Right renal pelvis (tissue), 4 donors: ENCODE data around the gene GREB1. TPM values are rescaled to one million over a fixed set of nuclear protein-coding genes. Genes with fewer than 3 reads are reported as not detected.

Source experiments
- DNase-seq, 4 donors: peaks; one replicate each; pipeline ENCODE4 v3.0.0-alpha.2; 2013; ENCODE audit warnings: low read depth in 4 of 4, low spot score in 3 of 4, missing footprints in 1 of 4
- polyA plus RNA-seq, 4 donors: library from polyadenylated mRNA; unstranded; fragments of 120-200 nt; gene quantifications; one replicate each; pipeline ENCODE4 v1.2.1, GENCODE V29; 2013; ENCODE audit not compliant: insufficient read length in 4 of 4

GREB1 gene
- polyA plus RNA-seq, 4 donors: 12.5 to 15.3 (median 13.5) TPM

GRCh38 chr2:11678306-11678960, 144.6 kb downstream of the GREB1 start:
- DNase-seq: no peak

DNA sequence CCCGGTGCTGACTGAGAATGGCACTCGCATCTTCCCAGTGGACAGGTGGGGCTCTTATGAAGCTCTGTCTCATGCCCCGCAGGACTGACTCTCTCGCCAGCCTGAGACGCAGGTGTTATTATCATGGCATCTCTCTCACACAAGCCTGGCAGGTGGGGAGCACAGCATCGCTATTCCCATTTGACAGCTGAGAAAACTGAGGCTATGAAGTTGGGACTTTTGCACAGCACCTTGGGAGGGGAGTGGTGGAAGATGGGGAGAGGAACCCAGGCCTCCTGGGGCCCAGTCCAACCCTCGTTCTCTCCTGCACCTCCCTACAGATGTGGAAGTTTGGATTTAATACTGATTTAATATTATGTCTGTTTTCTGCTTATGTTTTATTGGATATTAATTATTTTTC, 145.2 kb downstream of the GREB1 start:
- no peak for DNase-seq

GRCh38 chr2:11679486-11680181, 145.8 kb downstream of the GREB1 start:
- DNase-seq: no peak

GRCh38 chr2:11680182-11680900, 146.5 kb downstream of the GREB1 start:
- no peak for DNase-seq

GRCh38 chr2:11680901-11681721, 147.3 kb downstream of the GREB1 start:
- no peak for DNase-seq

GRCh38 chr2:11681722-11682589, 148.1 kb downstream of the GREB1 start:
- no peak for DNase-seq

DNA sequence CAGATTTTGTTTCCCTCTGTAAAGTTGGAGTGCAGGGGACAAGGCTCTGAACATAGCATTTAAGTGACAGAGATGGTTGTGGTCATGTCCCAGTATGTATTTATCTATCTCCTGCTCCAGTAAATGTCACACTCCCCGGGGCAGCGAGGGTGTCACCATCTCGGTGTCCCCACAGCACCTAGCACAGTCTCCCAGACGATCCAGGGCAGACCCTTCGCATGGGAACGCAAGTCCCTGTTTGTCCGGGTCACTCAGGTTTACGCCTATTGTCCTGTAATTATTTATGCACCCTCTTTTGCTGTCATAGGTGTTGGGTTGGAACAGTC, 148.7 kb downstream of the GREB1 start:
- DNase-seq: no peak

DNA sequence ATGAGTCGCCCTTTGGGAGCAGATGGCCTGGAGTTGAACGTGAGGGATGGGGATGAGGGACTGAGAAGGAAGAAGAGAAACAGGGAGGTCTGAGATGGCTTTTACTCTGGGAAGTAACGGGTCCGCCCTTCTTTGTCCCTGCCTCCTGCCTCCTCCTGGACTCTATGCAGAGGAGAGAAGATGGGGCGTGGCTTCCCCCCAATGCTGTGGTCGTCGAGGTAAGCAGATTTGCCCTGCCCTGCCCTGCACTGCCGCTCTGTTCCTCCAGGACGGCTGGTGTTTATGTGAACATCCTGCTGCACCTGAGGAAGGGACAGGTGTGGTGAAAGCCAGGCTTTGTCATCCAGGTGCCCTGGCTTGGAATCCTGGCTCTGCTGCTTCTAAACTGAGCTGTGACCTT, 149.6 kb downstream of the GREB1 start:
- no peak for DNase-seq

- DNase-seq: no peak
Measured at GRCh38 chr2:11683966-11684365, 150.1 kb downstream of the GREB1 start.

- DNase-seq: no peak
Measured at GRCh38 chr2:11684894-11685460, 151.1 kb downstream of the GREB1 start.

- no peak for DNase-seq
Measured at GRCh38 chr2:11685906-11686470, 152.1 kb downstream of the GREB1 start.

DNA sequence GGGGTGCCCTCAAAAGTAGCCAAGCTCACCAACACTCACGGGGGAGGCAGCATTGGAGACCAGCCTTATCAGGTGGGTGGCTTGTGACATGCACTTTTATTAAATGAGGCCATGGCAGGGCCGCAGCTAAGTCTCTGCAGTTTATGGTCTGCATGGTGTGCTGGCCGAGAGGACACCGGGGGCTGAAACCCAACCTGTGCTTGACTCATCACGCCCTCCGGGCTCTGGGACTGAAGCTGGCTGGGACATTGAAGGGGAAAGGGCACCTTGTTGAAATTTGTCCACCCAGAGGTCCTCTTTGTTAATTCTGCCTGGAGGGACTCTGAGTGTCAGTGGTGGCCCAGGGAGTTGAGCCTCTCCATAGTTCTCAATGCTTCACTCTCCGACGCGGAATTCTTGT, 153.9 kb downstream of the GREB1 start:
- no peak for DNase-seq

- DNase-seq: peak in 3 of 4 donors; percentile 60 to 74 (median 64)
Measured at GRCh38 chr2:11688222-11689069, 154.6 kb downstream of the GREB1 start.

GRCh38 chr2:11691076-11691660, 157.3 kb downstream of the GREB1 start:
- DNase-seq: no peak
